ENCODE data around the gene EPHB1. TPM values are rescaled to one million over a fixed set of nuclear protein-coding genes. Genes with fewer than 3 reads are reported as not detected.

The EPHB1 gene
- total RNA-seq, 4 donors from 2014 or later = 0.74 to 2.2 (median 1.1) TPM

GRCh38 chr3:135181408-135181807 lies 386.3 kb downstream of the EPHB1 start:
- DNase-seq (ENCODE audit: low spot score) (no peak), ATAC-seq (ENCODE audit: low FRiP score) (no peak)
- TF ChIP-seq CTCF (IDR thresholded peaks at IDR 0.05) = no peak

GRCh38 chr3:135182364-135182998 lies 387.4 kb downstream of the EPHB1 start:
- ATAC-seq (ENCODE audit: low FRiP score) (no peak), DNase-seq (ENCODE audit: low spot score) (no peak)
- TF ChIP-seq CTCF (IDR thresholded peaks at IDR 0.05) = no peak

- TF ChIP-seq CTCF (IDR thresholded peaks at IDR 0.05) = no peak
- no peak for DNase-seq (ENCODE audit: low spot score)
- no peak for ATAC-seq (ENCODE audit: low FRiP score)
Measured at GRCh38 chr3:135190658-135191057, 395.6 kb downstream of the EPHB1 start.

- ATAC-seq (ENCODE audit: low FRiP score) = no peak
- no peak for TF ChIP-seq CTCF (IDR thresholded peaks at IDR 0.05)
- DNase-seq (ENCODE audit: low spot score) = no peak
Measured at GRCh38 chr3:135191708-135192107, 396.6 kb downstream of the EPHB1 start.

GRCh38 chr3:135192929-135193328 lies 397.9 kb downstream of the EPHB1 start:
- ATAC-seq (ENCODE audit: low FRiP score) (no peak), DNase-seq (ENCODE audit: low spot score) (no peak)
- TF ChIP-seq CTCF (IDR thresholded peaks at IDR 0.05) = no peak

- no peak for TF ChIP-seq CTCF (IDR thresholded peaks at IDR 0.05)
- DNase-seq (ENCODE audit: low spot score) = no peak
- ATAC-seq (ENCODE audit: low FRiP score) = no peak
Measured at GRCh38 chr3:135197246-135197645, 402.2 kb downstream of the EPHB1 start.

GRCh38 chr3:135197856-135198255 lies 402.8 kb downstream of the EPHB1 start:
- ATAC-seq (ENCODE audit: low FRiP score) = no peak

More at GRCh38 chr3:135197856-135198255, 402.8 kb downstream of the EPHB1 start:
- no peak for DNase-seq (ENCODE audit: low spot score)
- no peak for TF ChIP-seq CTCF (IDR thresholded peaks at IDR 0.05)

Measured in omental fat pad (tissue), 4 donors.